ENCODE results near the gene GBX1.

- TF ChIP-seq CTCF (IDR thresholded peaks at IDR 0.05): no peak
- no peak for TF ChIP-seq ETV6 (CRISPR knock-in tag; IDR thresholded peaks at IDR 0.05)
- TF ChIP-seq MAX (CRISPR knock-in tag; IDR thresholded peaks at IDR 0.05): no peak
- no peak for TF ChIP-seq NFYB (CRISPR knock-in tag; conservative IDR thresholded peaks at IDR 0.05; ENCODE audit: low read depth)
- TF ChIP-seq USF2 (CRISPR knock-in tag; IDR thresholded peaks at IDR 0.05): no peak
- TF ChIP-seq IRF1 (CRISPR knock-in tag; IDR thresholded peaks at IDR 0.05): no peak
- TF ChIP-seq PRRX2 (CRISPR knock-in tag; IDR thresholded peaks at IDR 0.05): no peak
- no peak for TF ChIP-seq NR3C1 (CRISPR knock-in tag; conservative IDR thresholded peaks at IDR 0.05; ENCODE audit: low read depth)
- no peak for TF ChIP-seq JUN (CRISPR knock-in tag; IDR thresholded peaks at IDR 0.05)
- no peak for TF ChIP-seq ELF4 (CRISPR knock-in tag; IDR thresholded peaks at IDR 0.05; ENCODE audit: low read depth)
- no peak for TF ChIP-seq E2F4 (CRISPR knock-in tag; IDR thresholded peaks at IDR 0.05; ENCODE audit: borderline replicate concordance, low read depth)
These were observed 26.7 kb downstream of the GBX1 start for GRCh38 chr7:151140826-151141225.
